T-cell (primary cell): ENCODE data around the gene DNAJB12. TPM values are rescaled to one million over a fixed set of nuclear protein-coding genes. Genes with fewer than 3 reads are reported as not detected.
"Not testable (repeated sequence)": the region's sequence is repeated elsewhere in the genome, so short reads cannot be mapped to it uniquely, and the experiment has no call there.

ENCODE experiments used
- ATAC-seq, 4 experiments: fragments of 200-7000 bp in 3 of 4; fragments of 150-1000 bp in 1 of 4; cut with Tn5 transposase; replicated peaks in 1 of 4; 1 replicate in 3 of 4; 2 replicates in 1 of 4; pipeline ENCODE4 v1.10.0; 2021; ENCODE audit warnings: moderate library complexity in 3 of 4, mild to moderate bottlenecking in 2 of 4, moderate number of reproducible peaks in 1 of 4
- CTCF ChIA-PET, 2 donors: fragments of 300-600 bp; sonication (Branson Sonifier 250); formaldehyde crosslinking; loops; one replicate each; lab custom pipeline; 2022; ENCODE audit warnings: antibody characterized with exemption in 2 of 2; lab: Charles Lee
- POLR2A ChIA-PET, 2 donors: fragments of 300-600 bp; sonication (Branson Sonifier 250); formaldehyde crosslinking; loops; one replicate each; lab custom pipeline; 2022; ENCODE audit warnings: antibody characterized with exemption in 2 of 2; lab: Charles Lee
- DNase-seq, 35 experiments: peaks; one replicate each; pipeline versions ENCODE4 v3.0.0 to v3.0.0-alpha.2; 2013 to 2023
- H3K27ac ChIP-seq: one replicate; pipeline ENCODE4 v1.5.1; 2013; ENCODE audit warnings: low read length
- H3K27me3 ChIP-seq, 2 experiments: replicated peaks in 1 of 2; 1 replicate in 1 of 2; 2 replicates in 1 of 2; pipeline versions ENCODE4 v1.6.1 to v1.7.0; 2013; ENCODE audit warnings: low read length in 1 of 2, mixed read lengths in 1 of 2; ENCODE audit not compliant: control insufficient read depth in 2 of 2, insufficient read depth in 2 of 2; ENCODE audit errors: extremely low read depth in 1 of 2
- H3K36me3 ChIP-seq, 2 donors: 1 replicate in 1 of 2; 2 replicates in 1 of 2; pipeline versions ENCODE4 v1.6.1 to v1.7.0; 2013; ENCODE audit warnings: low read length in 1 of 2; ENCODE audit not compliant: control insufficient read depth in 2 of 2, insufficient read depth in 1 of 2; ENCODE audit errors: extremely low read depth in 1 of 2
- H3K4me1 ChIP-seq, 2 experiments: 1 replicate in 1 of 2; 2 replicates in 1 of 2; pipeline versions ENCODE4 v1.6.1 to v1.7.0; 2013; ENCODE audit warnings: low read length in 2 of 2, mixed read lengths in 1 of 2; ENCODE audit not compliant: insufficient read depth in 2 of 2, control insufficient read depth in 1 of 2; ENCODE audit errors: extremely low read depth in 1 of 2
- H3K4me3 ChIP-seq, 2 donors: 1 replicate in 1 of 2; 2 replicates in 1 of 2; pipeline versions ENCODE4 v1.5.1 to v1.7.0; 2013; ENCODE audit warnings: mild to moderate bottlenecking in 2 of 2, low read length in 1 of 2, moderate library complexity in 1 of 2; ENCODE audit not compliant: control insufficient read depth in 1 of 2; ENCODE audit errors: extremely low read depth in 1 of 2
- H3K9me3 ChIP-seq: 2 replicates; pipeline ENCODE4 v1.7.0; 2013
- H3K27ac Mint-ChIP-seq, 2 donors: one replicate each; pipeline ENCODE4 v1.8.0; 2020 to 2021; ENCODE audit warnings: mild to moderate bottlenecking in 2 of 2, mixed read lengths in 2 of 2
- H3K27me3 Mint-ChIP-seq, 2 donors: one replicate each; pipeline ENCODE4 v1.8.0; 2021 to 2022; ENCODE audit warnings: mixed read lengths in 2 of 2
- H3K36me3 Mint-ChIP-seq: one replicate; pipeline ENCODE4 v1.8.0; 2021; ENCODE audit warnings: mixed read lengths
- H3K4me1 Mint-ChIP-seq, 3 donors: one replicate each; pipeline ENCODE4 v1.8.0; 2020 to 2022; ENCODE audit warnings: mixed read lengths in 3 of 3, mild to moderate bottlenecking in 1 of 3
- H3K4me3 Mint-ChIP-seq, 3 donors: one replicate each; pipeline ENCODE4 v1.8.0; 2020 to 2022; ENCODE audit warnings: mild to moderate bottlenecking in 3 of 3, mixed read lengths in 3 of 3, moderate library complexity in 3 of 3
- H3K9me3 Mint-ChIP-seq, 3 donors: one replicate each; pipeline ENCODE4 v1.8.0; 2020 to 2022; ENCODE audit warnings: mixed read lengths in 3 of 3
- WGBS: methylation state at CpG from one replicate; pipeline ENCODE4 v1.1.5; 2013; ENCODE audit warnings: missing lambda C conversion rate; ENCODE audit not compliant: insufficient coverage; 5-methylcytosine and 5-hydroxymethylcytosine counted together
- total RNA-seq, 35 experiments: library from RNA in 6 of 35; stranded (reverse) in 6 of 35; fragments of 120-200 nt in 1 of 35; gene quantifications; one replicate each; pipeline versions ENCODE4 v1.2.1 to v1.2.4 and lab custom pipeline; 2013 to 2026

The DNAJB12 gene
- total RNA-seq, result 10 to 100 TPM; 27.1 to 41.4 (median 31.2) TPM
- total RNA-seq (2013), result 22.1 TPM
- 42.6 to 73.3 (median 54.2) reads per million in 29 experiments for total RNA-seq (lab: John Stamatoyannopoulos, UW)

DNA sequence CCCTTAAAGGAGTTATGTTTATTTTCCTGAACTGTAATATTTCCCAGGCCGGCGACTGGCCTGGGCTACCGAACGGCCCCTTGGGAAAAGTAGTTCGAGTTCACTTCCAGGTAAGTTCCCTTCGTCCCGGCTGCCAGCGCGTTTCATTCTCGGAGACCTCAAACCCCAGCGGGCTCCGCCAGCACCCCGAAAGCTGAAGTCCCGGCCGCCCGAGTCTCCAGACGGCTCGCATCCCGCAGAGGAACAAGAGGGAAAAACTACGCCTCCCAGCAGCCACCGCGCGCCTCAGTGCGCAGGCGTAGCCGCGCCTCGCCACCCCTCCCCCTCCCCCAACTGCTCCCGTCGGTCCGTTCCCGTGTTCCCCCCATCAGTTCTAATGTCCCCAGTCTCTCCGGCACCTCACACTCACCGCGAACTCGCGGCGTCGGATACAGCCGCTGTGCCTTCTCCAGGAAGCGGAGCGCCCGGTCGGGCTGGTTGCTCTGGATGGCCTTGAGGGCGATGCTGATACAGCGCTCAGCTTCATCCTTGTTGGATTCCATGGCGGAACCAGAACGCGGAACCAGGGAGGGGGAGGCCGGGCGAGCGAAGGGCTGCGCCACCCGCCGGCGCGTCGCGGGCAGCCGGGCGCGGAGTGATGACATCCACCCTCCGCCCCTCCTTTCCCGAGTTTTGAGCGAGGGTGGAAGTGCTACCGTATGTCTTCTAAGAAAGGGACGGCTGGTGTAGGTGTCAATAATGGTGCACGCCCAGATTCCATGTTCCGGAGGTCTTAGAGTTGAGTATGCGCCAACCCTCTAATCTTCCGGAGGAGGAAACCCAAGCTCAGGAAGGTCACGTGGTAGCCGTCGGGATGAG, at the start of gene DNAJB12:
TSS of gene DNAJB12 (minus strand) at position 564 of the 858 bp plus-strand sequence. CDS start at position 542, 22 bp downstream.
- H3K27ac ChIP-seq, result peak within 1 kb of the TSS; percentile 97
- peaks cover 42 to 51% (median 47%) of the 10 kb centered on the region in 3 donors for H3K4me1 Mint-ChIP-seq
- ChIA-PET CTCF (interaction anchor here in 1 of 2 donors (0.5 to 0.6 kb wide), 2 partner anchors 147 to 223 kb away, joined by 3 read pairs; no protein-coding TSS in a partner anchor), POLR2A (interaction anchor here (0.6 to 0.8 kb wide), 3 partner anchors 21 to 274 kb away, joined by 3 to 4 read pairs (median 3); no protein-coding TSS in a partner anchor)
- H3K4me3 Mint-ChIP-seq, result peak within 1 kb of the TSS; percentile 94 to 98 (median 97)
- peak within 1 kb of the TSS; percentile 96 to 98 for H3K27ac Mint-ChIP-seq
- H3K36me3 Mint-ChIP-seq, result peaks cover 23% of the 10 kb centered on the region
- H3K27me3 Mint-ChIP-seq, result no peaks in the 10 kb centered on the region
- under 1% methylated on average over 45 of the region's 74 CpGs for WGBS
- DNase-seq (peak; percentile 83 to 95 (median 88)), ATAC-seq (peak; percentile 81 to 85 (median 83))
- peak within 1 kb of the TSS; percentile 92 to 99 for H3K4me3 ChIP-seq
- peaks cover 6 to 31% of the 10 kb centered on the region in 2 experiments for H3K4me1 ChIP-seq
- no peaks in the 10 kb centered on the region for H3K27me3 ChIP-seq
- H3K36me3 ChIP-seq, result peaks cover 0 to 14% of the 10 kb centered on the region in 2 donors
- no peaks in the 10 kb centered on the region for H3K9me3 Mint-ChIP-seq
- H3K9me3 ChIP-seq, result no peaks in the 10 kb centered on the region

DNA sequence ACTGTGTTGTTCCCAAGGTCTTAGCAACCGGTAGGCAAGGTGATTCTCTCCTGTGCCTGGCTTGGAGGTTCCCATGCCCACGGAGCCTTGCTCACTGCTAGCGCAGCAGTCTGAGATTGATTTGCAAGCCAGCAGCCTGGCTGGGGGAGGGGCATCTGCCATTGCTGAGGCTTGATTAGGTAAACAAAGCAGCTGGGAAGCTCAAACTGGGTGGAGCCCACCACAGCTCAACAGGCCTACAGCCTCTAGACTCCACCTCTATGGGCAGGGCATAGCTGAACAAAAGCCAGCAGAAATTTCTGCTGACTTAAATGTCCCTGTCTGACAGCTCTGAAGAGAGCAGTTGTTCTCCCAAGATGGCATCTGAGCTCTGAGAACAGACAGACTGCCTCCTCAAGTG, 40.9 kb upstream of the DNAJB12 start:
- DNase-seq, H3K4me3 Mint-ChIP-seq, ATAC-seq, H3K27ac ChIP-seq, H3K27me3 ChIP-seq, H3K4me1 Mint-ChIP-seq, H3K4me3 ChIP-seq, H3K27me3 Mint-ChIP-seq, H3K36me3 ChIP-seq, H3K9me3 Mint-ChIP-seq, H3K9me3 ChIP-seq, H3K4me1 ChIP-seq, H3K27ac Mint-ChIP-seq, POLR2A ChIA-PET: not testable (repeated sequence)
- CTCF ChIA-PET, result interaction anchor here in 1 of 2 donors (0.6 kb wide), 1 partner anchor 1658 kb away, joined by 3 read pairs; no protein-coding TSS in a partner anchor
- WGBS, result 90% methylated on average over 2 of the region's 3 CpGs
- peaks cover 40% of the 10 kb centered on the region for H3K36me3 Mint-ChIP-seq

DNA sequence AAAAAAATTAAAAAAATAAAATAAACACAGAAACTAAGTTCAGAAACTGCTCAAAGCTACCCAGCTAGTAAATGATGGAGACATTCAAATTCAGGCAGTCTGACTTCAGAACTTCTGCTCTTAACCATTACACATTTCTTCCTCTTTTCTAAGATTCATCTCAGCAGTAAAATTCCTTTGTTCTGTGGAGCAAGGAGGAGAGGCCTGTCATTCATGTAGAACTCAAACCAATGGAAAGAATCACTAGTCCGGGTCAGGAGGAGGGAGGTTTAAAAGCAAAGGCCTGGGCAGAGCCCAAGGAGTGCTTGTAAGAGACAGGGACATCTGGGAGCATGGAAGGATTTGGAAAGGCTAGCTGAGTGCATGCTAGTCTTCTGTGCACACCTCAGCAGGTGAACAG, 37.9 kb upstream of the DNAJB12 start:
- Mint-ChIP-seq H3K4me3 (no peak overlapping the region), H3K27ac (no peak overlapping the region), H3K36me3 (peaks cover 30% of the 10 kb centered on the region), H3K27me3 (no peaks in the 10 kb centered on the region), H3K4me1 (peaks cover 0 to 12% (median 4%) of the 10 kb centered on the region in 3 donors), H3K9me3 (no peaks in the 10 kb centered on the region)
- no peak overlapping the region for H3K4me3 ChIP-seq
- ChIA-PET POLR2A (no interaction called here), CTCF (no interaction called here)
- no CpG with 5 or more reads among the region's 1 CpG for WGBS
- no peaks in the 10 kb centered on the region for H3K27me3 ChIP-seq
- H3K9me3 ChIP-seq, result no peaks in the 10 kb centered on the region
- H3K4me1 ChIP-seq, result no peaks in the 10 kb centered on the region
- no peaks in the 10 kb centered on the region for H3K36me3 ChIP-seq
- DNase-seq (no peak), ATAC-seq (no peak)
- no peak overlapping the region for H3K27ac ChIP-seq

DNA sequence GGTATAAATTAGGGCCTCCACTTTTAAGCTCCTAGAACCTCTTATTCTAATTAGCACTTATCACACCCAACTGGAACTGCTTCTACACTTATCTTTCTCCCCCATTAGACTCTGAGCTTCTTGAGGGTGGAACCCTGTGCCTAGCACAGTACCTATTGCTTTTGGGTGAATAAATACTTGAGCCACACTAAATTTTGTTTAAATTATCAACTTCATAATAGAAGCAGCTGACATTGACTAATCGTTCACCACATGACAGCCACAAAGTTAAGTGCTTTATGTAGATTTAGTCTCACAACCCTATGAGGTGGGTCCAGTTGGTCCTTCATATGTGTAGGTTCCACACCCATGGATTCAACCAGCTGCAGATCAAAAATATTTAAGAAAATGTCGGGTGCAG, 36.0 kb upstream of the DNAJB12 start:
- Histone ChIP-seq H3K27ac (no peak overlapping the region), H3K36me3 (no peaks in the 10 kb centered on the region), H3K27me3 (no peaks in the 10 kb centered on the region), H3K4me1 (no peaks in the 10 kb centered on the region), H3K4me3 (no peak overlapping the region), H3K9me3 (no peaks in the 10 kb centered on the region)
- DNase-seq (no peak), ATAC-seq (no peak)
- H3K27ac Mint-ChIP-seq, result no peak overlapping the region
- H3K9me3 Mint-ChIP-seq, result no peaks in the 10 kb centered on the region
- peaks cover 20% of the 10 kb centered on the region for H3K36me3 Mint-ChIP-seq
- H3K27me3 Mint-ChIP-seq, result no peaks in the 10 kb centered on the region
- no peak overlapping the region for H3K4me3 Mint-ChIP-seq
- ChIA-PET CTCF (no interaction called here), POLR2A (no interaction called here)
- H3K4me1 Mint-ChIP-seq, result peaks cover 0 to 12% (median 4%) of the 10 kb centered on the region in 3 donors
- 90% methylated on average over 2 of the region's 2 CpGs for WGBS

DNA sequence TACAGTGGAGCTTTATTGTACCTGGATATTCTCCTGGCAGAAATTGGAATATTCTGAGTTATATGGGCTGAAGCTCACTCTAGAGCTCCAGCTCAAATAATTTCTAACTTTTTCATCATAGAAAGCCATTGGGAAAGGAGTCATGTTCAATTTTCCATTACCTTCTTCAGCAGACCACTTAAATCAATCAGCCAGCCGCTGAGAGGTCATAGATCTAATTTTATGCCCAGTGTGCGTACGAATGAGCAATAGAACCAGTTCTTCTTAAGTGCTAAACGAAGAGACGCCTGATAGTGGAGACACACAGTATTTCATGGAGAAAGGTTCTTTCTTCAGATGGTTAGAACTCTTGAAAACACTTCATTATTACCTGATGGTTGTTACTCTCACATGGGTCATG, 35.0 kb upstream of the DNAJB12 start:
- Histone ChIP-seq H3K4me3 (no peak overlapping the region), H3K36me3 (no peaks in the 10 kb centered on the region), H3K9me3 (no peaks in the 10 kb centered on the region), H3K27ac (no peak overlapping the region), H3K4me1 (no peaks in the 10 kb centered on the region), H3K27me3 (no peaks in the 10 kb centered on the region)
- no peak for ATAC-seq
- ChIA-PET CTCF (no interaction called here), POLR2A (no interaction called here)
- 100% methylated on average over 1 of the region's 5 CpGs for WGBS
- Mint-ChIP-seq H3K27me3 (no peaks in the 10 kb centered on the region), H3K36me3 (peaks cover 15% of the 10 kb centered on the region), H3K4me1 (peaks cover 0 to 12% (median 4%) of the 10 kb centered on the region in 3 donors), H3K9me3 (no peaks in the 10 kb centered on the region), H3K27ac (no peak overlapping the region), H3K4me3 (no peak overlapping the region)
- DNase-seq, result no peak

DNA sequence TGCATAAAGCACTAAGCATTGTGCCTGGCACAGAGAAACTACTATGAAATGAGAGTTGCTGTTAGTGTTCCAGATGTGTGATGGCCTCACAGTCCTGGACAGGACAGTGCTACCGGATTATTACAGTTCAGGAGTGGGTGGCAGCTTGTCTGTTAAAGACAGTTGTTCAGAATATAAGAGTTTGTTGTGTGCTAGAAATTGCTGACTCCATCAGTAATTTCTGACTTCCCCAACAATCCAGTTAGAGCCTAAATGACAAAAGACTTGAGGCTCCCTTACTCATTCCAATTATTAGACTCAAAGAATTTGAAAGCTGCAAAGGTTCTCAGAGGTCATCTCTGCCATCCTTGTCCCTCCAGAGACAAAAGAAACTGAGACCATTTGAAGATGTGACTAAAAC, 34.3 kb upstream of the DNAJB12 start:
- no peak overlapping the region for H3K27ac Mint-ChIP-seq
- no peak for DNase-seq
- Histone ChIP-seq H3K4me3 (no peak overlapping the region), H3K9me3 (no peaks in the 10 kb centered on the region), H3K4me1 (no peaks in the 10 kb centered on the region), H3K27ac (no peak overlapping the region), H3K27me3 (no peaks in the 10 kb centered on the region), H3K36me3 (no peaks in the 10 kb centered on the region)
- no peaks in the 10 kb centered on the region for H3K9me3 Mint-ChIP-seq
- ChIA-PET CTCF (no interaction called here), POLR2A (no interaction called here)
- H3K4me3 Mint-ChIP-seq, result no peak overlapping the region
- H3K4me1 Mint-ChIP-seq, result peaks cover 0 to 12% (median 4%) of the 10 kb centered on the region in 3 donors
- ATAC-seq, result no peak
- no CpG with 5 or more reads among the region's 1 CpG for WGBS
- no peaks in the 10 kb centered on the region for H3K27me3 Mint-ChIP-seq
- H3K36me3 Mint-ChIP-seq, result peaks cover 15% of the 10 kb centered on the region
